NT2/D1 (cell line): Measurements from ENCODE around the gene ALLC.
"Not testable (repeated sequence)": the region's sequence is repeated elsewhere in the genome, so short reads cannot be mapped to it uniquely, and the experiment has no call there.

Experiments
- SUZ12 ChIP-seq: IDR thresholded peaks from 2 replicates; pipeline ENCODE4 v1.6.1; 2011; ENCODE audit not compliant: insufficient read length, insufficient read depth; ENCODE audit errors: extremely low read depth
- YY1 ChIP-seq: IDR thresholded peaks from 2 replicates; pipeline ENCODE4 v1.6.1; 2011; ENCODE audit not compliant: insufficient read length, insufficient read depth
- ZNF274 ChIP-seq: IDR thresholded peaks from 2 replicates; pipeline ENCODE4 v1.6.1; 2011; ENCODE audit warnings: mild to moderate bottlenecking, low read depth, low read length

DNA sequence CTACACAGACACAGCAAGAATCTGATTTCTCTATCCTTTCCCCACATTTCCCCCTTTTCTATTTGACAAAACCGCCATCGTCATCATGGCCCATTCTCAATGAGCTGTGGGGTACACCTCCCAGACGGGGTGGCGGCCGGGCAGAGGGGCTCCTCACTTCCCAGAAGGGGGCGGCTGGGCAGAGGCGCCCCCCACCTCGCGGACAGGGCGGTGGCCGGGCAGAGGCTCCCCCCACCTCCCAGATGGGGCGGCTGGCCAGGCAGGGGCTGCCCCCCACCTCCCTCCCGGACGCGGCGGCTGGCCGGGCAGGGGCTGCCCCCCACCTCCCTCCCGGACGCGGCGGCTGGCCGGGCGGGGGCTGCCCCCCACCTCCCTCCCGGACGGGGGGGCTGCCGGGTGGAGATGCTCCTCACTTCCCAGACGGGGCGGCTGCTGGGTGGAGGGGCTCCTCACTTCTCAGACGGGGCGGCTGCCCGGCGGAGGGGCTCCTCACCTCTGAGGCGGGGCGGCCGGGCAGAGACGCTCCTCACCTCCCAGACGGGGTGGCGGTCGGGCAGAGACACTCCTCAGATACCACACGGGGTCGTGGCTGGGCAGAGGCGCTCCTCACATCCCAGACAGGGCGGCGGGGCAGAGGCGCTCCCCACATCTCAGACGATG lies 42.3 kb upstream of the ALLC start:
- not testable (repeated sequence) for TF ChIP-seq SUZ12, YY1, ZNF274
